Right cardiac atrium (tissue), 5 donors: ENCODE data around the gene DLL3. TPM values are rescaled to one million over a fixed set of nuclear protein-coding genes. Genes with fewer than 3 reads are reported as not detected.
"Not testable (repeated sequence)": the region's sequence is repeated elsewhere in the genome, so short reads cannot be mapped to it uniquely, and the experiment has no call there.

ENCODE experiments used
- ATAC-seq, 2 donors: fragments of 200-7000 bp; cut with Tn5 transposase; one replicate each; pipeline versions ENCODE4 v1.8.0 to v1.9.1; 2020; ENCODE audit warnings: moderate library complexity in 2 of 2, mild to moderate bottlenecking in 1 of 2
- DNase-seq, 3 donors: peaks; one replicate each; pipeline ENCODE4 v3.0.0-alpha.2; 2020
- H3K27ac ChIP-seq: one replicate; pipeline ENCODE4 v1.5.1; 2013; ENCODE audit warnings: mild to moderate bottlenecking, low read length, control low read depth, moderate library complexity
- H3K27me3 ChIP-seq: one replicate; pipeline ENCODE4 v1.6.1; 2013; ENCODE audit not compliant: control insufficient read depth, insufficient read depth
- H3K4me1 ChIP-seq: one replicate; pipeline ENCODE4 v1.6.1; 2013; ENCODE audit warnings: low read length; ENCODE audit not compliant: control insufficient read depth, insufficient read depth
- H3K4me3 ChIP-seq: one replicate; pipeline ENCODE4 v1.5.1; 2013; ENCODE audit warnings: low read length, control low read depth
- H3K9me3 ChIP-seq: one replicate; pipeline ENCODE4 v1.6.1; 2013; ENCODE audit warnings: low read length; ENCODE audit not compliant: control insufficient read depth
- WGBS: extraction: QIAGEN DNeasy Blood & Tissue Kit; methylation state at CpG from one replicate; pipeline ENCODE4 v1.1.7; 2013; 5-methylcytosine and 5-hydroxymethylcytosine counted together
- intact Hi-C, 4 donors: fragments of 100-400 bp; cut with DNase I; formaldehyde crosslinking; loops; one replicate each; pipeline versions ENCODE4 v1.11.0 to v1.14.0; 2022 to 2023
- long read RNA-seq, 4 donors: library from polyadenylated mRNA; unstranded; transcript quantifications; one replicate each; pipeline ENCODE4 v2.0.0, GENCODE V29; 2020 to 2021
- polyA plus RNA-seq: library from polyadenylated mRNA; stranded (reverse); fragments of 200-250 nt; gene quantifications from one replicate; pipeline ENCODE4 v1.2.3, GENCODE V29; 2013
- total RNA-seq, 4 donors: library from RNA; stranded (reverse); fragmentation: NEBNext Ultra II Directional; extraction: Animal tissue kit (Norgen Biotek cat#: 25700); gene quantifications; one replicate each; pipeline ENCODE4 v1.2.1, GENCODE V29; 2021
- donor health status: healthy with polysubstance abuse.
- donor health status: DM: no; HTN: yes; CAD: no.
- donor health status: DM: no; HTN: no; CAD: no.
- donor health status: DM: no; HTN: yes; CAD: no; lungs with severe emphysema.
- donor health status: DM: yes; HTN: yes; CAD: no.

The DLL3 gene, protein sequence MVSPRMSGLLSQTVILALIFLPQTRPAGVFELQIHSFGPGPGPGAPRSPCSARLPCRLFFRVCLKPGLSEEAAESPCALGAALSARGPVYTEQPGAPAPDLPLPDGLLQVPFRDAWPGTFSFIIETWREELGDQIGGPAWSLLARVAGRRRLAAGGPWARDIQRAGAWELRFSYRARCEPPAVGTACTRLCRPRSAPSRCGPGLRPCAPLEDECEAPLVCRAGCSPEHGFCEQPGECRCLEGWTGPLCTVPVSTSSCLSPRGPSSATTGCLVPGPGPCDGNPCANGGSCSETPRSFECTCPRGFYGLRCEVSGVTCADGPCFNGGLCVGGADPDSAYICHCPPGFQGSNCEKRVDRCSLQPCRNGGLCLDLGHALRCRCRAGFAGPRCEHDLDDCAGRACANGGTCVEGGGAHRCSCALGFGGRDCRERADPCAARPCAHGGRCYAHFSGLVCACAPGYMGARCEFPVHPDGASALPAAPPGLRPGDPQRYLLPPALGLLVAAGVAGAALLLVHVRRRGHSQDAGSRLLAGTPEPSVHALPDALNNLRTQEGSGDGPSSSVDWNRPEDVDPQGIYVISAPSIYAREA
- total RNA-seq = not detected
- 0.07 TPM for polyA plus RNA-seq
- long read RNA-seq, donor 1 = 0 reads
- long read RNA-seq, donor 2 = 0 reads
- long read RNA-seq, donor 3 = 0 reads
- long read RNA-seq, donor 4 = 0 reads

DNA sequence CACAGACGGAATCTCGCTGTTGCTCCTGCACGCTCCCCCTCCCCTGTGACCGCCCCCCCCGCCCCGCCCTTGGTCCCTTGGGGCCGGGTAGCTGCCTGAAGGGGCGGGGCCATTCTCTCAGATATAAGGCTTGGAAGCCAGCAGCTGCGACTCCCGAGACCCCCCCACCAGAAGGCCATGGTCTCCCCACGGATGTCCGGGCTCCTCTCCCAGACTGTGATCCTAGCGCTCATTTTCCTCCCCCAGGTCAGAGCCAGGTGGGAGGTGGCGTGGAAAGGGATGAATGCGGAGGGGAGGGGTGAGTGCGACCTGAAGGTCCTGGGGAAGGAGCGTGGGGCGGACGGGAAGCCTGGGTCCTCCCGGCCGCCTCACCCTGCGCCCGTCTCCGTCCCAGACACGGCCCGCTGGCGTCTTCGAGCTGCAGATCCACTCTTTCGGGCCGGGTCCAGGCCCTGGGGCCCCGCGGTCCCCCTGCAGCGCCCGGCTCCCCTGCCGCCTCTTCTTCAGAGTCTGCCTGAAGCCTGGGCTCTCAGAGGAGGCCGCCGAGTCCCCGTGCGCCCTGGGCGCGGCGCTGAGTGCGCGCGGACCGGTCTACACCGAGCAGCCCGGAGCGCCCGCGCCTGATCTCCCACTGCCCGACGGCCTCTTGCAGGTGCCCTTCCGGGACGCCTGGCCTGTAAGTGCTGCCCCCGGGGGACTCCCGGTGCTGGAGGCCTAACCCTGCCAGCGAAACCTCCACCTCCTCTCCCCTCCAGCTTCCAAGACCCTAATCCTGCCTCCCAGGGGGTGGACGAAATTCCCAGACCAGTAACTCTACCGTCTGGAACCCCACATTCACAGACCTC lies at the start of gene DLL3:
TSS of gene DLL3 (plus strand) at position 150 of the 845 bp plus-strand sequence. CDS start at position 178, 28 bp downstream.
- no peaks in the 10 kb centered on the region for H3K9me3 ChIP-seq
- intact Hi-C loops = no loop called here

DNA sequence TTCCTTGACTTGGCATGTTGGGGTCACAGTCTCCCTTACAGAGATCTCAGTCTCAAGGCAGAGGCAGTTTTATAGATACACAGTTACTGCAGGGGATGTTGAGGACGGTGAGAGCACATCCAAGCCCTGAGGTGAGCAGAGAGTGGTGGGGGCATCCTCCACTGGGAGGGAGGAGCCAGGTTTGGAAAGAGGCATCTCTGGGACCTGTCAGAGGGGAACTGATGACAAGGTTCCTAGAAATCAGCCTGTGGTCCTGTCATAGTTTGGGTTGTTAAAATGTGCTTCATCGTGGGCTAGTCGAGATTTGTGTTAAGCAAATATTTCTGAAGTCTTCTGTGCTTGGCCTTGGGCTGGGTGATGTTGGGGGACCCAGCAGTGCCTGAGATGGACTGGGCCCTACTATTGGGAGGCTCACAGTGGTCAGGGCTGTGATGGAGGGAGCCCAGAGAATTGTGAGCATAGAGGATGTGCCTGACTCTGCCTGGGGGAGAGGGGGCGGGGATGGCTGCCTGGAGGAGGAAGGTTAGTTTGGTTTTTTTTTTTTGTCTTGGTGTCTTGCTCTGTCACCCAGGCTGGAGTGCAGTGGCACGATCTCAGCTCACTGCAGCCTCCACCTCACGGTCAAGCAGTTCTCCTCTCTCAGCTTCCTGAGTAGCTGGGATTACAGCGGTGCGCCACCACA lies 49.5 kb upstream of the DLL3 start:
- intact Hi-C loops = loop anchor here in 2 of 4 donors (10.0 kb wide), 1 partner anchor 86 kb away; the partner anchor contains the start of gene EID2B (in 2 of the 2)
- Histone ChIP-seq H3K27ac (no peak overlapping the region), H3K4me3 (no peak overlapping the region), H3K9me3 (no peaks in the 10 kb centered on the region), H3K27me3 (no peaks in the 10 kb centered on the region), H3K4me1 (peaks cover 6% of the 10 kb centered on the region)
- 70% methylated on average over 8 of the region's 8 CpGs for WGBS
- ATAC-seq (no peak), DNase-seq (peak in 1 of 3 donors; percentile 23)

More for the DNA sequence above, at the start of gene DLL3:
- Histone ChIP-seq H3K4me3 (no peak within 1 kb of the TSS), H3K27ac (no peak within 1 kb of the TSS), H3K4me1 (no peaks in the 10 kb centered on the region), H3K27me3 (no peaks in the 10 kb centered on the region)
- WGBS = 1% methylated on average over 60 of the region's 60 CpGs
- ATAC-seq (no peak), DNase-seq (no peak)

DNA sequence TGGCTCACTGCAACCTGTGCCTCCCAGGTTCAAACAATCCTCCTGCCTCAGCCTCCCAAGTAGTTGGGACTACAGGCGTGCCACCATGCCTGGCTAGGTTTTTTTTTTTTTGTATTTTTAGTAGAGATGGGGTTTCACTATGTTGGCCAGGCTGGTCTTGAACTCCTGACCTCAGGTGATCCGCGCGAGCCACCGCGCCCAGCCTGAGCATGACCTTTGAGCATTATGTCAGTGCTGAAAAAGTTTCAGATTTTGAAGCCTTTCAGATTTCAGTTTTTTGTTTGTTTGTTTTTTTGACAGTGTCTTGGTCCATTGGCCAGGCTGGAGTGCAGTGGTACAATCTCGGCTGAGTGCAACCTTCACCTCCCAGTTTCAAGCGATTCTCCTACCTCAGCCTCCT lies 47.5 kb upstream of the DLL3 start:
- DNase-seq, H3K4me3 ChIP-seq, H3K4me1 ChIP-seq, H3K27ac ChIP-seq, intact Hi-C loops, H3K9me3 ChIP-seq, H3K27me3 ChIP-seq, ATAC-seq: not testable (repeated sequence)
- WGBS = 95% methylated on average over 8 of the region's 8 CpGs

DNA sequence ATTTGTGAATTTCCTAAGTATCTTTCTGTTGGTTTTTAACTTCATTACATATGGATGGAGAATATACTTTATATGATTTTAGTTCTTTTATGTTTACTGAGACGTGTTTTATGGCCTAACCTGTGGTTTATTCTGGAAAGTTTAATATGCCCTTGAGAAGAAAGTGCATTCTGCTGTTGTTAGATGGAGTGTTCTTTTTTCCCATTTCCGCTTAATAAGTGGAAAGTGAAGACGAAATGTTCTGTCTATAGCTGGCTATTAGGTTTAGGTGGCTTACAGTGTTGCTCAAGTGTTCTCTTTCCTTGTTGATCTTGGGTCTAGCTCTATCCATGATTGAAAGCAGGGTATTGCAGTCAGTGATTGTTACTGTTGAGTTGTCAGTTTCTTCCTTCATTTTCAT lies 35.3 kb upstream of the DLL3 start:
- Histone ChIP-seq H3K4me1 (no peaks in the 10 kb centered on the region), H3K27ac (no peak overlapping the region), H3K9me3 (no peaks in the 10 kb centered on the region), H3K4me3 (no peak overlapping the region), H3K27me3 (no peaks in the 10 kb centered on the region)
- intact Hi-C loops = loop anchor here in 1 of 4 donors (10.0 kb wide), 1 partner anchor 211 kb away; no protein-coding TSS in a partner anchor
- DNase-seq (no peak), ATAC-seq (no peak)
- 90% methylated on average over 3 of the region's 3 CpGs for WGBS

DNA sequence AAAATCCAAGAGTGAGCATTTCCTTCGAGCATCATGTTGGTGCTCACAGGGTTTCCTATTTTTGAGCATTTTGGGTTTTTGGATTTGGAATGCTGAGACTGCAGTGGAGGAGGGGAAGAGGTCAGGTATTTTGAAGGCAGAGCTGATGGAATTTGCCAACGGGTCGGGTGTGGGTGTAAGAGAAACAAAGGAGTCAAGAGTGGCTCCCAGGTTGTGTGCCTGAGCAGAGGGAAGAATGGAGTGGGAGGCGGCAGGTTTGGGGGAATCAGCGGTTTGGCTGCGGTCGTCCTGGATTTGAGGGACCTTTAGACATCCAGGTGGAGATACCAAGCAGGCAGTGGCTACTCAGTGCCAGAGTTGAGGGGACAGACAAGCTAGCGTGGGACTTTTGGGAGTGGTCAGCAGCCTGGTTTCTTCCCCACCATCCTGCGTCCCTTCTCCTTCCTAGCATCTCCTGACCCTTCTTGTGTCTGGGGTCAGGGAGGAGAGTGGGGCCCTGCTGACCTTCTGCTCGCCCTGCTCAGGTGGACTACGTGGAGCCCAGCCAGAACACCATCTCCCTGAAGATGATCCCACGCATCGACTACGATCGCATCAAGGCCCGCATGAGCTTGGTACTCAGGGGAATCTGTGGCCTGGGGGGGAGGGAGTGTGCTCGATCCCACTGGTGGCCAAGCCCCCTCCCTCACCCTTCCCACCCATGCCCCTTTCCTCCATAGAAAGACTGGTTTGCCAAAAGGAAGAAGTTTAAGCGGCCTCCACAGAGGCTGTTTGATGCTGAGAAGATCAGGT lies 32.6 kb upstream of the DLL3 start:
- no peaks in the 10 kb centered on the region for H3K4me1 ChIP-seq
- no peaks in the 10 kb centered on the region for H3K27me3 ChIP-seq
- 94% methylated on average over 18 of the region's 18 CpGs for WGBS
- H3K4me3 ChIP-seq = no peak overlapping the region
- ATAC-seq (no peak), DNase-seq (no peak)
- no peak overlapping the region for H3K27ac ChIP-seq
- intact Hi-C loops = loop anchor here in 1 of 4 donors (10.0 kb wide), 1 partner anchor 209 kb away; no protein-coding TSS in a partner anchor
- no peaks in the 10 kb centered on the region for H3K9me3 ChIP-seq

DNA sequence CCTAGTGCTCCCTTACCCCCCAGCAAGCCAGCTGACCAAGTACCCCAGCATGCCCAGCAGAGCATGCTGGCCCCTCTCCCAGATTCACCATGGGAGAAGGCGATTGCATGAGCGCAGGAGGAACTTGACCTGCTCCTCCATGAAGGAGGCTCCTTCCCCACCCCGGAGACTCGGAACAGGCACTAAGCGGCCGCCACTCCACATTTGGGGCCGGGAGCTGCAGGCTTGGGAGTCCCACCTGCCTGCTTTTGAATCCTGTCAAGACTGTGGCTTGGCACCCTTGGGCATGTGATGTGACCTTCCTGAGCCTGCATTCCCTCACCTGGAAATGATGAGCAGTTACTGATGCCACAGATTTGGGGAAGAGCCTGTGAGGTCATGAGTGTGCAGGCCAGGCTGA lies 30.8 kb upstream of the DLL3 start:
- H3K4me3 ChIP-seq = no peak overlapping the region
- H3K27me3 ChIP-seq = no peaks in the 10 kb centered on the region
- H3K4me1 ChIP-seq = no peaks in the 10 kb centered on the region
- WGBS = 97% methylated on average over 7 of the region's 7 CpGs
- H3K9me3 ChIP-seq = no peaks in the 10 kb centered on the region
- ATAC-seq (no peak), DNase-seq (no peak)
- intact Hi-C loops = loop anchor here in 1 of 4 donors (10.0 kb wide), 1 partner anchor 207 kb away; no protein-coding TSS in a partner anchor
- no peak overlapping the region for H3K27ac ChIP-seq

DNA sequence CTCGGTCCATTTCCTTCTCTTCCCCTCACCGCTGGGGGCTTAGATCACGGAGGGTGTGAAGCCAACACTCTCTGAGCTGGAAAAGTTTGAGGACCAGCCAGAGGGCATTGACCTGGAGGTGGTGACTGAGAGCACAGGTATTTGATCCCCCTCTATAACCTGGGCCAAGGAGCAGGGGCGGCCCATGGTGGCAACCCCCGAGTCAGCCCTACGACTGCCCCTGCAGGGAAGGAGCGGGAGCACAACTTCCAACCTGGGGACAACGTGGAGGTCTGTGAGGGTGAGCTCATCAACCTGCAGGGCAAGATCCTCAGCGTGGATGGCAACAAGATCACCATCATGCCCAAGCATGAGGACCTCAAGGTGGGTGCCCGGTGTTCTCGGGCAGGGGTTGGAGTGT lies 29.7 kb upstream of the DLL3 start:
- H3K27ac ChIP-seq = no peak overlapping the region
- DNase-seq = no peak
- H3K4me3 ChIP-seq = no peak overlapping the region
- H3K27me3 ChIP-seq = no peaks in the 10 kb centered on the region
- no peaks in the 10 kb centered on the region for H3K4me1 ChIP-seq
- H3K9me3 ChIP-seq = no peaks in the 10 kb centered on the region
- WGBS = 90% methylated on average over 11 of the region's 11 CpGs
- ATAC-seq = no peak
- intact Hi-C loops = loop anchor here in 1 of 4 donors (10.0 kb wide), 1 partner anchor 206 kb away; no protein-coding TSS in a partner anchor

DNA sequence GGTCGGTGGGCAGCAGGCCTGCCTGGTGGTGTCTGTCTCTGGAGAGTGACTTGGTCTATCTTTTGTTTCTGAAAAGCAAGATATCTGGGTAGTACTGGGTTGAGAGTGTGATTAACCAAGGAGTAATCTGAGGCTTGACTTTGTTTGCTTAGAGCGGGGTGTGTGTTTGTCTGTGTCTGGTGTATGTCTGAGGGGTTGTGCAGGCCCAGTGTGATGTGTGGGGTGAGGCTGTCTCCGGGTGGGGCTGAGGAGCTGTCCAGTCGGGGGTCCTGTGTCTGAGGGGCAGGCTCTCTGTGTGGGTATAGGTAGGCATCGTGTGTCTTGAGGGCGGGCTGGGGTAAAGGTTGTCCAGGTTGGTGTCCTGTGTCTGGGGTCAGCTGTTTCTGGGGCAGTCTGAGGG lies 29.2 kb upstream of the DLL3 start:
- intact Hi-C loops = loop anchor here in 1 of 4 donors (10.0 kb wide), 1 partner anchor 205 kb away; no protein-coding TSS in a partner anchor
- ATAC-seq (no peak), DNase-seq (no peak)
- Histone ChIP-seq H3K9me3 (no peaks in the 10 kb centered on the region), H3K4me3 (no peak overlapping the region), H3K27ac (no peak overlapping the region), H3K27me3 (no peaks in the 10 kb centered on the region), H3K4me1 (no peaks in the 10 kb centered on the region)
- 89% methylated on average over 6 of the region's 6 CpGs for WGBS

DNA sequence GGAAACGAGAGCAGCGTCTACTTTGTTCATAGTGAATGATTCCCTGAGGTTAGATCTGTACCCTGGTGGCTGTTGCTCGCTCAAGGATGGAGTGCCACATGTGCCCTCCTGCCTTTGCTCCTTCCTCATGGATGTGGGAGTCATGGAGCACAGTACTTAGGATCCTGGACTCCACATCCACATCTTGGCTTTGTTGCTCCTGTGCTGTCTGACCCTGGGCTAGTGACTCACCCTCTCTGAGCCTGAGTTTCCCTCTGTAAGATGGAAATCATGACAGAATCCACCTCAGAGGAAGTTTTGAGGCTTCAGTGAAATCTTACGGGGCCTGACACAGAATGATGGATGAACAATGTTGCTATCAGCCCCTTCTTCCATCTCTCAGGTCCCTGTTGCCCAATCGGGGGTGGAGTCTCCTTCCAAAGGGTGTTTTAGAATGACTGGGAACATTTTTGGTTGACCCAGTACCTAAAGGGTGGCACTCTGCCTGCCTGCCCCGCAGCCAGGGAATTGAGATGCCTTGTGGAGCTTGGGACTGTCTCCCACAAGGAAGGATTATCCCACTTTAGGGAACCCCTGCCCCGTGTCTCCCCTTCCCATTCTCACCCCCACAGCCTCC lies 27.9 kb upstream of the DLL3 start:
- WGBS = 87% methylated on average over 7 of the region's 7 CpGs
- DNase-seq (peak in 1 of 3 donors; percentile 30), ATAC-seq (no peak)
- no peaks in the 10 kb centered on the region for H3K27me3 ChIP-seq
- H3K27ac ChIP-seq = no peak overlapping the region
- intact Hi-C loops = loop anchor here in 1 of 4 donors (5.0 kb wide), 1 partner anchor 61 kb away; the partner anchor contains the start of gene EID2B
- no peaks in the 10 kb centered on the region for H3K4me1 ChIP-seq
- no peaks in the 10 kb centered on the region for H3K9me3 ChIP-seq
- no peak overlapping the region for H3K4me3 ChIP-seq
